OCI-LY1 (cell line): Measurements from ENCODE around the gene SPDYE6.
"Not testable (repeated sequence)": the region's sequence is repeated elsewhere in the genome, so short reads cannot be mapped to it uniquely, and the experiment has no call there.

ENCODE experiments used
- EZH2 ChIP-seq: fragments of 200-600 bp; sonication (generic), shearing (Covaris generic); IDR thresholded peaks from 2 replicates; pipeline ENCODE4 v1.8.0; 2017; ENCODE audit warnings: borderline replicate concordance, mixed run types, mild to moderate bottlenecking, antibody characterized with exemption, low read length, moderate library complexity, mixed read lengths
- TF ChIP-seq, protein P1 (sequence below): fragments of 200-600 bp; sonication (generic), shearing (Covaris generic); IDR thresholded peaks from 2 replicates; pipeline ENCODE4 v1.5.1; 2017; ENCODE audit warnings: mild to moderate bottlenecking, antibody characterized with exemption, low read length, moderate library complexity, mixed read lengths

DNA sequence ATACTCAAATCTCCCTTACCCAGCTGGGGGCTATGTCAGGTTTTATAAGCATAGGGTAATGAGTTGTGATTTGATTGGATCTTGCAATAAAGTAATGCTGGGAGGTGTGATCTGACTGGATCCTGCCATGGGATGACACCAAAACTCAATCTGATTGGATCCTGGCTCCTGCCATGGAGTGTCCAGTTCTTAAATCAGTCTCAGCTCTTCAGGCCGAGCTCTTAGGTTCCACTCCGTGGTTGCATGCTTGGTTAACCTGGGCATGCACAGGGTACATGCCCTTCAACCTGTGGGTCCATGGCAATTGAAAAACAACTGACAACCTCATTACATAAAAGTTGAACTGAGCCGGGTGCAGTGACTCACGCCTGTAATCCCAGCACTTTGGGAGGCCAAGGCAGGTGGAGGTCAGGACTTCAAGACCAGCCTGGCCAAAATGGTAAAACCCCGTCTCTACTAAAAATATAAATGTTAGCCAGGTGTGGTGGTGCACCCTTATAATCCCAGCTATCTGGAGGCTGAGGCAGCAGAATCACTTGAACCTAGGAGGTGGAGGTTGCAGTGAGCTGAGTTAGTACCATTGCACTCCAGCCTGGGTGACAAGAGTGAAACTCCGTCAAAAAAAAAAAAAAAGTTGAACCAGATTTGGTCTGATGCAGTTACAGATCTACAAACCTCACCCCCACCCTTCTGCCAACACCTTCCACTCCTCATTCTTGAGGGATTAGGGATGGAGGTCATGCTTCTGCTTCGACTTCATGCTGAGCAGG lies 15.5 kb downstream of the SPDYE6 start:
- TF ChIP-seq, protein P1, sequence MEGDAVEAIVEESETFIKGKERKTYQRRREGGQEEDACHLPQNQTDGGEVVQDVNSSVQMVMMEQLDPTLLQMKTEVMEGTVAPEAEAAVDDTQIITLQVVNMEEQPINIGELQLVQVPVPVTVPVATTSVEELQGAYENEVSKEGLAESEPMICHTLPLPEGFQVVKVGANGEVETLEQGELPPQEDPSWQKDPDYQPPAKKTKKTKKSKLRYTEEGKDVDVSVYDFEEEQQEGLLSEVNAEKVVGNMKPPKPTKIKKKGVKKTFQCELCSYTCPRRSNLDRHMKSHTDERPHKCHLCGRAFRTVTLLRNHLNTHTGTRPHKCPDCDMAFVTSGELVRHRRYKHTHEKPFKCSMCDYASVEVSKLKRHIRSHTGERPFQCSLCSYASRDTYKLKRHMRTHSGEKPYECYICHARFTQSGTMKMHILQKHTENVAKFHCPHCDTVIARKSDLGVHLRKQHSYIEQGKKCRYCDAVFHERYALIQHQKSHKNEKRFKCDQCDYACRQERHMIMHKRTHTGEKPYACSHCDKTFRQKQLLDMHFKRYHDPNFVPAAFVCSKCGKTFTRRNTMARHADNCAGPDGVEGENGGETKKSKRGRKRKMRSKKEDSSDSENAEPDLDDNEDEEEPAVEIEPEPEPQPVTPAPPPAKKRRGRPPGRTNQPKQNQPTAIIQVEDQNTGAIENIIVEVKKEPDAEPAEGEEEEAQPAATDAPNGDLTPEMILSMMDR: not testable (repeated sequence)
- TF ChIP-seq EZH2: not testable (repeated sequence)
